Amniotic stem cell (primary cell): ENCODE results near the gene EZH2.

Source experiments
- DNase-seq: peaks from one replicate; lab custom pipeline; 2025; lab: John Stamatoyannopoulos, UW

EZH2 gene

GRCh38 chr7:148884049-148884298 lies at the start of gene EZH2:
Gene EZH2 (minus strand): TSS chr7:148884291. CDS start chr7:148847298, 36,993 bp downstream.
- no peak for DNase-seq

GRCh38 chr7:148931470-148931869 lies 47.4 kb upstream of the EZH2 start:
- no peak for DNase-seq

GRCh38 chr7:148930335-148930734 lies 46.2 kb upstream of the EZH2 start:
- DNase-seq, result no peak

- DNase-seq, result no peak
Measured at GRCh38 chr7:148929176-148929575, 45.1 kb upstream of the EZH2 start.

- no peak for DNase-seq
Measured at GRCh38 chr7:148927123-148928045, 43.3 kb upstream of the EZH2 start.

- no peak for DNase-seq
Measured at GRCh38 chr7:148925836-148926235, 41.7 kb upstream of the EZH2 start.

GRCh38 chr7:148924011-148924410 lies 39.9 kb upstream of the EZH2 start:
- DNase-seq, result no peak

GRCh38 chr7:148921806-148922205 lies 37.7 kb upstream of the EZH2 start:
- no peak for DNase-seq

- DNase-seq, result no peak
Measured at GRCh38 chr7:148921189-148921588, 37.1 kb upstream of the EZH2 start.

GRCh38 chr7:148919859-148920258 lies 35.8 kb upstream of the EZH2 start:
- DNase-seq, result no peak

GRCh38 chr7:148918058-148918596 lies 34.0 kb upstream of the EZH2 start:
- DNase-seq, result no peak

- DNase-seq, result no peak
Measured at GRCh38 chr7:148916186-148916585, 32.1 kb upstream of the EZH2 start.

GRCh38 chr7:148915211-148915610 lies 31.1 kb upstream of the EZH2 start:
- DNase-seq, result no peak

- peak; percentile 19 for DNase-seq
Measured at GRCh38 chr7:148914208-148914777, 30.2 kb upstream of the EZH2 start.

GRCh38 chr7:148912758-148913541 lies 28.9 kb upstream of the EZH2 start:
- no peak for DNase-seq

- DNase-seq, result no peak
Measured at GRCh38 chr7:148912151-148912550, 28.1 kb upstream of the EZH2 start.

GRCh38 chr7:148911626-148912025 lies 27.5 kb upstream of the EZH2 start:
- DNase-seq, result no peak

- DNase-seq, result no peak
Measured at GRCh38 chr7:148909568-148909967, 25.5 kb upstream of the EZH2 start.

- no peak for DNase-seq
Measured at GRCh38 chr7:148906707-148907498, 22.8 kb upstream of the EZH2 start.

GRCh38 chr7:148905093-148905666 lies 21.1 kb upstream of the EZH2 start:
- DNase-seq, result no peak

- no peak for DNase-seq
Measured at GRCh38 chr7:148903504-148903903, 19.4 kb upstream of the EZH2 start.

GRCh38 chr7:148901178-148901577 lies 17.1 kb upstream of the EZH2 start:
- no peak for DNase-seq
